ENCODE results near the gene C4orf54. TPM values are rescaled to one million over a fixed set of nuclear protein-coding genes. Genes with fewer than 3 reads are reported as not detected.

C4orf54 gene
- total and polyA plus RNA-seq, 2 of the 8 experiments (the other 6 are each of a cell fraction or from before 2014, with no cell fraction given): not detected

GRCh38 chr4:99634742-99635360, 22.8 kb downstream of the C4orf54 start:
- no peak overlapping the region for H3K4ac ChIP-seq (replicated peaks; ENCODE audit: insufficient read length, low read depth, low read length)
- DNase-seq (ENCODE audit: low read depth in 1 of 2, low spot score in 2 of 2): no peak
- no peak overlapping the region for H4K91ac ChIP-seq (replicated peaks; ENCODE audit: insufficient read length, low read length)
- no peak overlapping the region for H2BK5ac ChIP-seq (ENCODE audit: low read depth, low read length)
- no peaks in the 10 kb centered on the region for H3K27me3 ChIP-seq (replicated peaks in 1 of 4; ENCODE audit: control insufficient read depth in 3 of 4, extremely low read depth in 1 of 4, insufficient read depth in 3 of 4, low read length in 3 of 4)
- H4K8ac ChIP-seq (ENCODE audit: extremely low read depth, insufficient read depth, low read length): no peak overlapping the region
- H3K9me3 ChIP-seq (ENCODE audit: insufficient read depth in 2 of 2, low read depth in 1 of 2, low read length in 1 of 2): no peaks in the 10 kb centered on the region
- no peak overlapping the region for H3K14ac ChIP-seq (ENCODE audit: insufficient read length)
- H2AFZ ChIP-seq (ENCODE audit: low read length): no peak overlapping the region
- no peaks in the 10 kb centered on the region for H3K79me2 ChIP-seq (ENCODE audit: control insufficient read depth in 1 of 2, insufficient read depth in 2 of 2, low read length in 2 of 2)
- no peaks in the 10 kb centered on the region for H3K79me1 ChIP-seq (ENCODE audit: low read depth, low read length)
- peaks cover 0 to 3% (median 0%) of the 10 kb centered on the region in 4 experiments; a peak in 1 of 7 replicates for H3K4me1 ChIP-seq (replicated peaks in 1 of 4; ENCODE audit: control insufficient read depth in 3 of 4, insufficient read depth in 4 of 4, low read length in 3 of 4)
- H4K5ac ChIP-seq (ENCODE audit: insufficient read length, low read depth, low read length): no peak overlapping the region
- 0 out of 2 replicates have a peak overlapping the region, but pooled peaks have one; percentile 54 for H2BK12ac ChIP-seq (ENCODE audit: low read depth, low read length)
- 78% methylated on average over 1 of the region's 1 CpG; no CpG with 5 or more reads in 1 of the 2 experiments for WGBS, 2 experiments (ENCODE audit: extremely low coverage in 1 of 2, insufficient coverage in 1 of 2, insufficient read length in 1 of 2, insufficient replicate concordance in 2 of 2, low coverage in 1 of 2, low lambda C conversion rate in 2 of 2, missing lambda C conversion rate in 1 of 2)
- no peak overlapping the region for H2BK120ac ChIP-seq (replicated peaks; ENCODE audit: low read depth, low read length)
- H2AK5ac ChIP-seq (ENCODE audit: low read depth, low read length): no peak overlapping the region
- no peaks in the 10 kb centered on the region for H4K20me1 ChIP-seq (replicated peaks in 1 of 2; ENCODE audit: control insufficient read depth in 1 of 2, insufficient read depth in 2 of 2, low read length in 2 of 2)
- ChIA-PET CTCF (ENCODE audit: partially characterized antibody) (no interaction called here), POLR2A (ENCODE audit: partially characterized antibody) (no interaction called here)
- H3K36me3 ChIP-seq (ENCODE audit: control insufficient read depth in 2 of 4, insufficient read depth in 4 of 4, low read length in 3 of 4): no peaks in the 10 kb centered on the region
- no peak overlapping the region for H2BK15ac ChIP-seq (ENCODE audit: low read length)
- H2BK20ac ChIP-seq (ENCODE audit: low read length): no peak overlapping the region
- no peaks in the 10 kb centered on the region; the same call in 1 of the 2 replicates for H3K23me2 ChIP-seq (ENCODE audit: low read depth, low read length)
- no peak overlapping the region for H3K23ac ChIP-seq (ENCODE audit: insufficient read length)
- H3K18ac ChIP-seq (ENCODE audit: extremely low read depth, low read length): no peak overlapping the region
- TF ChIP-seq CTBP2 (IDR thresholded peaks at IDR 0.05; ENCODE audit: borderline replicate concordance, insufficient read depth, insufficient read length, low read length): no peak
- TF ChIP-seq KDM4A (IDR thresholded peaks at IDR 0.05; ENCODE audit: low read depth, low read length, severe bottlenecking): no peak
- no peak for TF ChIP-seq KDM5A (IDR thresholded peaks at IDR 0.05; ENCODE audit: low read length)
- no peak for TF ChIP-seq CEBPB (IDR thresholded peaks at IDR 0.05; ENCODE audit: low read depth, low read length)
- no peak for TF ChIP-seq RAD21 (IDR thresholded peaks at IDR 0.05 in 1 of 2, conservative IDR thresholded peaks at IDR 0.05 in 1 of 2; ENCODE audit: low read depth in 2 of 2, low read length in 2 of 2)
- no peak for FAIRE-seq
- H3K56ac ChIP-seq (replicated peaks; ENCODE audit: insufficient read length, low read depth, low read length): no peak overlapping the region
- H3K4me3 ChIP-seq (ENCODE audit: extremely low read depth in 1 of 4, insufficient read depth in 2 of 4, low read depth in 3 of 4, low read length in 4 of 4): no peak overlapping the region
- H3K4me2 ChIP-seq (ENCODE audit: insufficient read depth in 1 of 2, low read depth in 2 of 2, low read length in 2 of 2): no peak overlapping the region
- no peak overlapping the region for H3K27ac ChIP-seq (ENCODE audit: low read depth, low read length)
- no peak overlapping the region for H3K9ac ChIP-seq (replicated peaks in 1 of 4; ENCODE audit: extremely low read depth in 1 of 4, low read depth in 3 of 4, low read length in 3 of 4)
